Stomach (tissue), 9 donors: ENCODE measurements around the gene TRAF3IP1. TPM values are rescaled to one million over a fixed set of nuclear protein-coding genes. Genes with fewer than 3 reads are reported as not detected.
A peak's percentile ranks its signal among the peaks of the same experiment; 100 is the strongest.
"Not testable (repeated sequence)": the region's sequence is repeated elsewhere in the genome, so short reads cannot be mapped to it uniquely, and the experiment has no call there.

Experiments used
- DNase-seq, 2 donors: peaks; one replicate each; pipeline versions ENCODE4 v3.0.0 to v3.0.0-alpha.2; 2013 to 2019
- H3K27ac ChIP-seq, 5 donors: fragments of 200-600 bp in 4 of 5; sonication (generic) in 4 of 5; one replicate each; pipeline ENCODE4 v1.5.1; 2013 to 2019; ENCODE audit warnings: mild to moderate bottlenecking in 1 of 5, moderate library complexity in 1 of 5
- H3K27me3 ChIP-seq, 3 donors: fragments of 200-600 bp; sonication (generic); one replicate each; pipeline ENCODE4 v1.5.1; 2017 to 2019; ENCODE audit warnings: mixed run types in 1 of 3
- H3K36me3 ChIP-seq, 4 donors: fragments of 200-600 bp; sonication (generic); 1 replicate in 3 of 4; 2 replicates in 1 of 4; pipeline ENCODE4 v1.5.1; 2016 to 2019
- H3K4me1 ChIP-seq, 4 donors: fragments of 200-600 bp; sonication (generic); one replicate each; pipeline ENCODE4 v1.5.1; 2016 to 2019
- H3K4me3 ChIP-seq, 4 donors: fragments of 200-600 bp; sonication (generic) in 3 of 4; one replicate each; pipeline ENCODE4 v1.5.1; 2016 to 2019; ENCODE audit warnings: mild to moderate bottlenecking in 1 of 4
- H3K9me3 ChIP-seq, 4 donors: fragments of 200-600 bp; sonication (generic); one replicate each; pipeline ENCODE4 v1.5.1; 2016 to 2019
- CTCF ChIP-seq, 7 experiments: fragments of 450-650 bp in 4 of 7; fragments of 200-600 bp in 3 of 7; sonication (generic) in 3 of 7; IDR thresholded peaks; one replicate each; pipeline ENCODE4 v1.5.1; 2016 to 2019; ENCODE audit warnings: antibody characterized with exemption in 7 of 7, control low read depth in 2 of 7, mild to moderate bottlenecking in 1 of 7
- EP300 ChIP-seq: sonication (generic); formaldehyde crosslinking; IDR thresholded peaks from one replicate; pipeline ENCODE4 v1.6.1; 2017; ENCODE audit warnings: antibody characterized with exemption
- POLR2A ChIP-seq, 4 donors: fragments of 450-650 bp; IDR thresholded peaks; one replicate each; pipeline ENCODE4 v1.6.1; 2016; ENCODE audit warnings: antibody characterized with exemption in 4 of 4, control low read depth in 2 of 4, mild to moderate bottlenecking in 1 of 4, moderate library complexity in 1 of 4
- POLR2AphosphoS5 ChIP-seq, 3 donors: sonication (generic); formaldehyde crosslinking; IDR thresholded peaks; one replicate each; pipeline ENCODE4 v1.6.1; 2016; ENCODE audit warnings: antibody characterized with exemption in 3 of 3
- WGBS, 5 donors: extraction: QIAGEN DNeasy Blood & Tissue Kit in 3 of 5; methylation state at CpG; one replicate each; pipeline versions ENCODE4 v1.1.5 to v1.1.7; 2013 to 2018; 5-methylcytosine and 5-hydroxymethylcytosine counted together
- intact Hi-C: fragments of 100-400 bp; cut with DNase I; formaldehyde crosslinking; loops from one replicate; pipeline ENCODE4 v1.15.1; 2023; ENCODE audit warnings: low total_unique reads
- polyA plus RNA-seq, 3 donors: library from polyadenylated mRNA; stranded (reverse); fragments of 200-250 nt; gene quantifications; one replicate each; pipeline ENCODE4 v1.2.3, GENCODE V29; 2013
- total RNA-seq, 5 donors: library from RNA; depleted of rRNA; stranded (reverse); fragments of >200 nt; gene quantifications; one replicate each; pipeline versions ENCODE4 v1.1.0 to v1.2.3, GENCODE V29; 2014 to 2016
- donor health status: healthy with polysubstance abuse.
- donor health status: Bipolar disorder and iron deficiency.
- donor health status: healthy.

The TRAF3IP1 gene
- total and polyA plus RNA-seq, 8 donors = 0.58 to 21.1 (median 10.8) TPM

- Histone ChIP-seq H3K4me3 (no peak overlapping the region), H3K36me3 (no peaks in the 10 kb centered on the region), H3K9me3 (no peaks in the 10 kb centered on the region), H3K27me3 (no peaks in the 10 kb centered on the region), H3K4me1 (peaks cover 0 to 9% (median 0%) of the 10 kb centered on the region in 4 donors), H3K27ac (no peak overlapping the region)
- TF ChIP-seq POLR2A (IDR thresholded peaks at IDR 0.05) = no peak
- TF ChIP-seq EP300 = no peak
- TF ChIP-seq CTCF (IDR thresholded peaks at IDR 0.05) = no peak
- TF ChIP-seq POLR2AphosphoS5 (IDR thresholded peaks at IDR 0.05) = no peak
- DNase-seq = no peak
- intact Hi-C loops = loop anchor here (5.0 kb wide), 1 partner anchor 87 kb away; no protein-coding TSS in a partner anchor
- WGBS, 5 donors = 80 to 89% (median 85%) methylated on average over 10 of the region's 10 CpGs
These were observed 49.9 kb downstream of the TRAF3IP1 start for GRCh38 chr2:238370094-238370822.

GRCh38 chr2:238370823-238371372 is 50.6 kb downstream of the TRAF3IP1 start:
- no peak for TF ChIP-seq POLR2A (IDR thresholded peaks at IDR 0.05)
- TF ChIP-seq CTCF (IDR thresholded peaks at IDR 0.05) = peak in 5 of 7 experiments; percentile 57 to 86 (median 67)
- no peak for TF ChIP-seq EP300
- peak in 1 of 3 donors; percentile 11 for TF ChIP-seq POLR2AphosphoS5 (IDR thresholded peaks at IDR 0.05)
- intact Hi-C loops = loop anchor here (5.0 kb wide), 1 partner anchor 86 kb away; no protein-coding TSS in a partner anchor
- Histone ChIP-seq H3K9me3 (no peaks in the 10 kb centered on the region), H3K4me3 (no peak overlapping the region), H3K36me3 (no peaks in the 10 kb centered on the region), H3K27me3 (no peaks in the 10 kb centered on the region), H3K4me1 (peaks cover 0 to 9% (median 3%) of the 10 kb centered on the region in 4 donors), H3K27ac (no peak overlapping the region)
- 30 to 34% (median 32%) methylated on average over 10 of the region's 10 CpGs for WGBS, 5 donors
- DNase-seq = peak; percentile 67 to 89

- WGBS, 5 donors = 95 to 98% (median 96%) methylated on average over 3 of the region's 3 CpGs
- peaks cover 0 to 11% (median 5%) of the 10 kb centered on the region in 4 donors for H3K4me1 ChIP-seq
- not testable (repeated sequence) for H3K36me3 ChIP-seq, H3K9me3 ChIP-seq, H3K27ac ChIP-seq, H3K4me3 ChIP-seq, DNase-seq, H3K27me3 ChIP-seq
- intact Hi-C loops = loop anchor here (5.0 kb wide), 1 partner anchor 85 kb away; no protein-coding TSS in a partner anchor
These were observed 52.0 kb downstream of the TRAF3IP1 start for GRCh38 chr2:238372277-238372676.

GRCh38 chr2:238376884-238377391 is 56.6 kb downstream of the TRAF3IP1 start:
- Histone ChIP-seq H3K4me3 (no peak overlapping the region), H3K27me3 (no peaks in the 10 kb centered on the region), H3K9me3 (no peaks in the 10 kb centered on the region), H3K4me1 (peaks cover 0 to 34% (median 11%) of the 10 kb centered on the region in 4 donors), H3K27ac (no peak overlapping the region), H3K36me3 (peaks cover 0 to 9% (median 6%) of the 10 kb centered on the region in 4 donors)
- WGBS, 5 donors = 82 to 87% (median 84%) methylated on average over 8 of the region's 8 CpGs
- no peak for TF ChIP-seq CTCF (IDR thresholded peaks at IDR 0.05)
- TF ChIP-seq POLR2AphosphoS5 (IDR thresholded peaks at IDR 0.05) = no peak
- no peak for TF ChIP-seq POLR2A (IDR thresholded peaks at IDR 0.05)
- no peak for TF ChIP-seq EP300
- DNase-seq = no peak
- intact Hi-C loops = no loop called here
